Measurements from ENCODE around the gene MEF2C. TPM values are rescaled to one million over a fixed set of nuclear protein-coding genes. Genes with fewer than 3 reads are reported as not detected.

The MEF2C gene
- total RNA-seq, 1 donor from 2014 or later = 0.26 TPM

DNA sequence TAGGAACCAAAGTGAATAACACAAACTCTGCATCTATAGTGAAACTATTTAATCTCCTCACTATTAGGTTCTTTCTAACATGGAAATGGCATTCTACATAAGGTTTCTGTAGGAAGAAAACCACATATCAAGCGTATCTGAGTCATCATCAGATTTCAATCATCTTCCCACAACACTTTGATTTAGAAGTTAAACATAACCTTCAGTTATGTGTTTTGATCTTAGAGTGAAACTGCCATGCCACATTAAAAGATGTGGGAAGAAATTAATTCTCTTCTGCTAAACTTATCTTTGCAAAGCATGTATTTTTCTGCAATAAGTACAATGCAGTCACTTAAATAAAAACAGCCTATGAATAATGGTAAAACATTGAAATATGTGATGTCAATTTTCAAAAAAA, 55.0 kb downstream of the MEF2C start:
- Mint-ChIP-seq H3K27me3 (ENCODE audit: insufficient read depth, low read depth) (no peaks in the 10 kb centered on the region), H3K36me3 (no peaks in the 10 kb centered on the region), H3K4me1 (peaks cover 14% of the 10 kb centered on the region), H3K4me3 (no peak overlapping the region), H3K9me3 (no peaks in the 10 kb centered on the region), H3K27ac (no peak overlapping the region)
- Histone ChIP-seq H3K27me3 (no peaks in the 10 kb centered on the region), H3F3A (ENCODE audit: low read depth) (no peaks in the 10 kb centered on the region), H2AFZ (replicated peaks) (no peak overlapping the region), H3K4me1 (no peaks in the 10 kb centered on the region), H4K20me1 (ENCODE audit: low read depth) (no peaks in the 10 kb centered on the region), H3K9ac (no peak overlapping the region), H3K79me2 (ENCODE audit: low read depth) (no peaks in the 10 kb centered on the region), H3K9me3 (ENCODE audit: low read depth) (no peaks in the 10 kb centered on the region), H3K36me3 (no peaks in the 10 kb centered on the region), H3K4me3 (no peak overlapping the region), H3K4me2 (no peak overlapping the region), H3K27ac (no peak overlapping the region)
- TF ChIP-seq EZH2phosphoT487 (IDR thresholded peaks at IDR 0.05) (no peak), EZH2 (IDR thresholded peaks at IDR 0.05) (no peak), CTCF (IDR thresholded peaks at IDR 0.05) (no peak)
- no peak for DNase-seq (ENCODE audit: low spot score)

- Histone ChIP-seq H3K9ac (no peak overlapping the region), H3K27me3 (no peaks in the 10 kb centered on the region), H3K79me2 (ENCODE audit: low read depth) (no peaks in the 10 kb centered on the region), H2AFZ (replicated peaks) (peak overlapping the region; percentile 83), H3K27ac (no peak overlapping the region), H3K36me3 (no peaks in the 10 kb centered on the region), H3K9me3 (ENCODE audit: low read depth) (no peaks in the 10 kb centered on the region), H3K4me3 (no peak overlapping the region), H4K20me1 (ENCODE audit: low read depth) (no peaks in the 10 kb centered on the region), H3K4me2 (no peak overlapping the region), H3F3A (ENCODE audit: low read depth) (no peaks in the 10 kb centered on the region), H3K4me1 (no peaks in the 10 kb centered on the region)
- H3K36me3 Mint-ChIP-seq = no peaks in the 10 kb centered on the region
- DNase-seq (ENCODE audit: low spot score) = no peak
- H3K27me3 Mint-ChIP-seq (ENCODE audit: insufficient read depth, low read depth) = no peaks in the 10 kb centered on the region
- peaks cover 14% of the 10 kb centered on the region for H3K4me1 Mint-ChIP-seq
- no peaks in the 10 kb centered on the region for H3K9me3 Mint-ChIP-seq
- TF ChIP-seq EZH2phosphoT487 (IDR thresholded peaks at IDR 0.05) = no peak
- TF ChIP-seq EZH2 (IDR thresholded peaks at IDR 0.05) = no peak
- TF ChIP-seq CTCF (IDR thresholded peaks at IDR 0.05) = no peak
- peak overlapping the region; percentile 1 for H3K27ac Mint-ChIP-seq
- no peak overlapping the region for H3K4me3 Mint-ChIP-seq
Measured at GRCh38 chr5:88826646-88827585, 56.1 kb downstream of the MEF2C start.

DNA sequence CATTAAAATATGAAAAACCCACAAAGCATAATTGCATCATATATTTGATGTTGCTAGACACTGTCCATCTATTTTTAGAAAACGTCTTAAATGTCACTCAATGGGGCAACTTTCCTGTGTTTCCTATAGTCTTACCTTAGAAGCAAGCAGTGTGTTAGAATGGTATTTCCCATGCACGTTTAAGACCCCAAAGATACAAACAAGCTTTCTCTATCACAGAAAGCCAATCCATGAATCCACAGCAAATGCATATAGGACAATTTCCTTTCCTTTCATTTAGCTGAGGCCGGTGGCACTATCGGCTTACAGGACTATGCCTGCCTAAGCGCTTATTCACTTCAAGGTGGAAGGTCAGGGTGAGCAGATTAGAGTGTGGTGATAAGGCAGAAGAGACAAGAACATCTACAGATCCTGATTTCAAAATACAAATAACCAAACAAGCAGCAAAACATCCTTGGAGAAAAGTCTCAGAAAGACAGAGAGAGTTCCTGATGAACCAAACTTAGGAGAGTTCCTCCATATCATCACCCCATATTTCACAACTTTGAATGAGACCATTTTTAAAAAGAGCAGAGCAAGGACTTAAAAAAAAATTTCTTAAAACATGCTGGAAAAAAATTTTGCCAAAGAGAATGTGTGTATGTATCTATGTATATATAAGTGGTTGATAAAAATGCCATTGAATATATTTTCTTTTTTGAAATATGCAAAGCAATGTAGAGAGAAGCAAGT, 57.2 kb downstream of the MEF2C start:
- H3K27me3 ChIP-seq = no peaks in the 10 kb centered on the region
- DNase-seq (ENCODE audit: low spot score) = no peak
- Mint-ChIP-seq H3K27me3 (ENCODE audit: insufficient read depth, low read depth) (no peaks in the 10 kb centered on the region), H3K9me3 (no peaks in the 10 kb centered on the region), H3K36me3 (no peaks in the 10 kb centered on the region), H3K27ac (no peak overlapping the region), H3K4me1 (peaks cover 14% of the 10 kb centered on the region), H3K4me3 (no peak overlapping the region)
- H4K20me1 ChIP-seq (ENCODE audit: low read depth) = no peaks in the 10 kb centered on the region
- TF ChIP-seq CTCF (IDR thresholded peaks at IDR 0.05) = no peak
- no peak for TF ChIP-seq EZH2phosphoT487 (IDR thresholded peaks at IDR 0.05)
- no peak for TF ChIP-seq EZH2 (IDR thresholded peaks at IDR 0.05)
- H3K9ac ChIP-seq = no peak overlapping the region
- no peaks in the 10 kb centered on the region for H3K36me3 ChIP-seq
- no peak overlapping the region for H3K27ac ChIP-seq
- no peaks in the 10 kb centered on the region for H3K79me2 ChIP-seq (ENCODE audit: low read depth)
- H3F3A ChIP-seq (ENCODE audit: low read depth) = no peaks in the 10 kb centered on the region
- H3K4me1 ChIP-seq = no peaks in the 10 kb centered on the region
- no peak overlapping the region for H2AFZ ChIP-seq (replicated peaks)
- no peak overlapping the region for H3K4me3 ChIP-seq
- no peaks in the 10 kb centered on the region for H3K9me3 ChIP-seq (ENCODE audit: low read depth)
- H3K4me2 ChIP-seq = no peak overlapping the region
